CD14-positive monocyte (primary cell): ENCODE data around the gene KCNN3. TPM values are rescaled to one million over a fixed set of nuclear protein-coding genes. Genes with fewer than 3 reads are reported as not detected.

Source experiments
- DNase-seq, 3 donors: peaks; one replicate each; pipeline ENCODE4 v3.0.0-alpha.2; 2011 to 2022
- H2AFZ ChIP-seq: 2 replicates; pipeline ENCODE4 v1.6.0; 2012; ENCODE audit warnings: mild to moderate bottlenecking, low read depth, low read length, inconsistent platforms; ENCODE audit not compliant: insufficient read depth, poor library complexity, severe bottlenecking
- H3K27ac ChIP-seq, 2 donors: 1 replicate in 1 of 2; 2 replicates in 1 of 2; pipeline ENCODE4 v1.5.1; 2012 to 2013; ENCODE audit warnings: low read length in 2 of 2, control low read depth in 1 of 2, inconsistent platforms in 1 of 2, low read depth in 1 of 2, mild to moderate bottlenecking in 1 of 2
- H3K27me3 ChIP-seq, 2 donors: one replicate each; pipeline versions ENCODE4 v1.6.0 to v1.6.1; 2011 to 2013; ENCODE audit warnings: low read length in 2 of 2; ENCODE audit not compliant: control insufficient read depth in 2 of 2, insufficient read depth in 2 of 2
- H3K36me3 ChIP-seq, 2 donors: replicated peaks in 1 of 2; 1 replicate in 1 of 2; 2 replicates in 1 of 2; pipeline versions ENCODE4 v1.5.1 to v1.6.1; 2012 to 2013; ENCODE audit warnings: low read length in 2 of 2, control low read depth in 1 of 2, inconsistent platforms in 1 of 2, mild to moderate bottlenecking in 1 of 2; ENCODE audit not compliant: insufficient read depth in 2 of 2, control insufficient read depth in 1 of 2
- H3K4me1 ChIP-seq, 2 donors: 1 replicate in 1 of 2; 2 replicates in 1 of 2; pipeline versions ENCODE4 v1.5.1 to v1.6.1; 2012 to 2013; ENCODE audit warnings: low read length in 2 of 2, control low read depth in 1 of 2, inconsistent platforms in 1 of 2, mild to moderate bottlenecking in 1 of 2, moderate library complexity in 1 of 2; ENCODE audit not compliant: insufficient read depth in 2 of 2, control insufficient read depth in 1 of 2
- H3K4me2 ChIP-seq: replicated peaks from 2 replicates; pipeline ENCODE3; 2012; ENCODE audit warnings: low read length, moderate library complexity, mild to moderate bottlenecking; ENCODE audit not compliant: poor library complexity, severe bottlenecking; ENCODE audit errors: extremely low read depth
- H3K4me3 ChIP-seq, 3 experiments: fragments of 200-600 bp in 1 of 3; sonication (generic) in 1 of 3; replicated peaks in 1 of 3; 1 replicate in 2 of 3; 2 replicates in 1 of 3; pipeline ENCODE4 v1.5.1; 2011 to 2013; ENCODE audit warnings: low read length in 3 of 3, mild to moderate bottlenecking in 3 of 3, control low read depth in 2 of 3, low read depth in 2 of 3, inconsistent platforms in 1 of 3, moderate library complexity in 1 of 3
- H3K79me2 ChIP-seq: 2 replicates; pipeline ENCODE4 v1.6.0; 2012; ENCODE audit warnings: mild to moderate bottlenecking, control low read depth, inconsistent platforms, low read length, moderate library complexity; ENCODE audit not compliant: insufficient read depth
- H3K9ac ChIP-seq: 2 replicates; pipeline ENCODE4 v1.6.0; 2017; ENCODE audit warnings: low read length, mild to moderate bottlenecking; ENCODE audit not compliant: insufficient read depth, poor library complexity, severe bottlenecking
- H3K9me3 ChIP-seq, 2 donors: replicated peaks in 1 of 2; 1 replicate in 1 of 2; 2 replicates in 1 of 2; pipeline versions ENCODE4 v1.5.1 to v1.6.1; 2012 to 2013; ENCODE audit warnings: low read length in 2 of 2, control low read depth in 1 of 2; ENCODE audit not compliant: control insufficient read depth in 1 of 2, insufficient read depth in 1 of 2
- H4K20me1 ChIP-seq: 2 replicates; pipeline ENCODE4 v1.6.0; 2012; ENCODE audit warnings: mild to moderate bottlenecking, low read length, control low read depth, moderate library complexity; ENCODE audit not compliant: insufficient read depth
- H3K27ac Mint-ChIP-seq, 7 donors: one replicate each; pipeline ENCODE4 v1.8.0; 2020; ENCODE audit warnings: mild to moderate bottlenecking in 7 of 7, mixed read lengths in 7 of 7, moderate library complexity in 6 of 7, inconsistent platforms in 2 of 7
- H3K27me3 Mint-ChIP-seq, 3 donors: one replicate each; pipeline ENCODE4 v1.8.0; 2021 to 2022; ENCODE audit warnings: low read depth in 3 of 3, mild to moderate bottlenecking in 3 of 3, mixed read lengths in 3 of 3, moderate library complexity in 3 of 3, inconsistent platforms in 1 of 3
- H3K36me3 Mint-ChIP-seq, 2 donors: one replicate each; pipeline ENCODE4 v1.8.0; 2020; ENCODE audit warnings: mixed read lengths in 2 of 2, inconsistent platforms in 1 of 2, mild to moderate bottlenecking in 1 of 2
- H3K4me1 Mint-ChIP-seq: one replicate; pipeline ENCODE4 v1.8.0; 2020; ENCODE audit warnings: mild to moderate bottlenecking, mixed read lengths
- H3K4me3 Mint-ChIP-seq, 2 donors: one replicate each; pipeline ENCODE4 v1.8.0; 2020; ENCODE audit warnings: mild to moderate bottlenecking in 2 of 2, mixed read lengths in 2 of 2, moderate library complexity in 1 of 2
- H3K9me3 Mint-ChIP-seq, 7 donors: one replicate each; pipeline ENCODE4 v1.8.0; 2020 to 2022; ENCODE audit warnings: mixed read lengths in 7 of 7, mild to moderate bottlenecking in 6 of 7, moderate library complexity in 6 of 7, inconsistent platforms in 2 of 7
- CTCF ChIP-seq: fragments of 200-600 bp; IDR thresholded peaks from one replicate; pipeline ENCODE4 v1.8.0; 2022; ENCODE audit warnings: antibody characterized with exemption, mild to moderate bottlenecking
- WGBS: methylation state at CpG from one replicate; pipeline ENCODE4 v1.1.5; 2013; ENCODE audit warnings: missing lambda C conversion rate; ENCODE audit not compliant: insufficient coverage; 5-methylcytosine and 5-hydroxymethylcytosine counted together
- intact Hi-C, 2 donors: fragments of 100-400 bp; cut with micrococcal nuclease; formaldehyde crosslinking; loops; one replicate each; pipeline versions ENCODE4 v1.15.0 to v1.15.1; 2023
- polyA plus RNA-seq, 3 donors: library from polyadenylated mRNA; depleted of rRNA in 1 of 3; unstranded in 2 of 3; stranded (reverse) in 1 of 3; fragments of 300-500 nt in 2 of 3; fragments of >200 nt in 1 of 3; fragmentation: Illumina TruSeq in 2 of 3; gene quantifications; 1 replicate in 2 of 3; 2 replicates in 1 of 3; pipeline ENCODE4 v1.2.3, GENCODE V29; 2012 to 2021

KCNN3 gene
- polyA plus RNA-seq, 3 donors: not detected

- DNase-seq: no peak
Measured at GRCh38 chr1:154772056-154772455, 98.0 kb downstream of the KCNN3 start.

DNA sequence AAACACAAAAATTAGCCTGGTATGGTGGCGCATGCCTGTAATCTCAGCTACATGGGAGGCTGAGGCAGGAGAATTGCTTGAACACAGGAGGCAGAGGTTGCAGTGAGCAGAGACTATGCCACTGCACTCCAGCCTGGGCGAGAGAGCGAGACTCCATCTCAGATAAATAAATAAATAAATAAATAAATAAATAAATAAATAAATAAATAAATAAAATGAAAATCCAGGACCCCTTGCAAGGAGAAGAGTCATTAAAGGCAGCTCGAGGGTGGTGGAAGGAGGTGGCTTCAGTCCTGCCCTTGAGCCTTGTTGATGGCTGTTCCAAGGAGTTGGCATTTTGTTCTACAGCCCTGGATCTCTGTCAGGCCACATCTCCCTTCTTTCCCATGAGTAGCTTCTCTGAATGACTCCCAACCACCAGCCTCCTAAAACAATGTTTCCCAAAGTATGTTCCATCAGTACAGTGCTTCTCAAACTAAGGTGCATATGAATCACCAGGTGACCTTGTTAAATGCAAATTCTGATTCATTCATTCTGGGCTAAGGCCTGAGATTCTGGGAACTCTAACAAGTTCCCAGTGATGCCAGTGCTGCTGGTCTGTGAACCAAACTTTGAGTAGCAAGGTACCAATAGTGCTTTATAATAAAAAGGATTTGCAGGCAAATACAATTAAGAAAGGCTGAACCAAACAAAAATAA lies 99.0 kb downstream of the KCNN3 start:
- no peaks in the 10 kb centered on the region for H4K20me1 ChIP-seq
- H3K4me3 ChIP-seq: no peak overlapping the region
- H3K4me2 ChIP-seq: no peak overlapping the region
- H2AFZ ChIP-seq: no peak overlapping the region
- intact Hi-C loops: no loop called here
- H3K4me3 Mint-ChIP-seq: no peak overlapping the region
- H3K36me3 Mint-ChIP-seq: no peaks in the 10 kb centered on the region
- H3K9me3 Mint-ChIP-seq: no peaks in the 10 kb centered on the region
- H3K79me2 ChIP-seq: no peaks in the 10 kb centered on the region
- H3K4me1 Mint-ChIP-seq: no peaks in the 10 kb centered on the region
- 100% methylated on average over 1 of the region's 4 CpGs for whole genome bisulfite sequencing
- DNase-seq: no peak
- no peaks in the 10 kb centered on the region for H3K9me3 ChIP-seq
- H3K36me3 ChIP-seq: no peaks in the 10 kb centered on the region
- H3K4me1 ChIP-seq: no peaks in the 10 kb centered on the region
- no peaks in the 10 kb centered on the region for H3K27me3 ChIP-seq
- H3K27me3 Mint-ChIP-seq: peaks cover 0 to 4% (median 1%) of the 10 kb centered on the region in 3 donors
- H3K9ac ChIP-seq: no peak overlapping the region
- H3K27ac Mint-ChIP-seq: no peak overlapping the region
- no peak for TF ChIP-seq CTCF
- H3K27ac ChIP-seq: no peak overlapping the region

More at GRCh38 chr1:154772056-154772455, 98.0 kb downstream of the KCNN3 start:
- H3K9me3 Mint-ChIP-seq: no peaks in the 10 kb centered on the region
- Histone ChIP-seq H3K4me1 (no peaks in the 10 kb centered on the region), H3K4me2 (no peak overlapping the region), H3K36me3 (no peaks in the 10 kb centered on the region), H3K79me2 (no peaks in the 10 kb centered on the region), H3K27me3 (no peaks in the 10 kb centered on the region), H2AFZ (no peak overlapping the region), H3K9ac (no peak overlapping the region), H3K27ac (no peak overlapping the region), H3K9me3 (no peaks in the 10 kb centered on the region), H4K20me1 (no peaks in the 10 kb centered on the region), H3K4me3 (no peak overlapping the region)
- WGBS: 97% methylated on average over 18 of the region's 23 CpGs
- intact Hi-C loops: no loop called here
- no peak for TF ChIP-seq CTCF
- no peaks in the 10 kb centered on the region for H3K36me3 Mint-ChIP-seq
- no peak overlapping the region for H3K27ac Mint-ChIP-seq
- H3K4me1 Mint-ChIP-seq: no peaks in the 10 kb centered on the region
- H3K4me3 Mint-ChIP-seq: no peak overlapping the region
- peaks cover 2 to 6% (median 4%) of the 10 kb centered on the region in 3 donors for H3K27me3 Mint-ChIP-seq
